ENCODE data around the gene PCDH9. TPM values are rescaled to one million over a fixed set of nuclear protein-coding genes. Genes with fewer than 3 reads are reported as not detected.

The PCDH9 gene
- total RNA-seq, 1 experiment from 2014 or later = 5.8 TPM

- H3K4me1 ChIP-seq (ENCODE audit: insufficient read depth, low read length, poor library complexity, severe bottlenecking) = no peaks in the 10 kb centered on the region
- CTCF ChIA-PET = interaction anchor here (0.7 kb wide), 1 partner anchor 606 kb away, joined by 3 read pairs; no protein-coding TSS in a partner anchor
- BruUV-seq (replicated peaks) = no TSS peak
- H3K27ac ChIP-seq (ENCODE audit: low read depth, low read length, poor library complexity, severe bottlenecking) = no peak overlapping the region
- H3K4me3 ChIP-seq (ENCODE audit: low read depth, low read length, poor library complexity, severe bottlenecking) = no peak overlapping the region
- no peaks in the 10 kb centered on the region for H3K36me3 ChIP-seq (ENCODE audit: insufficient read depth, low read length, poor library complexity, severe bottlenecking)
- no peak for TF ChIP-seq CTCF (conservative IDR thresholded peaks at IDR 0.05; ENCODE audit: low read depth, low read length)
- no peak for TF ChIP-seq EZH2 (IDR thresholded peaks at IDR 0.05; ENCODE audit: borderline replicate concordance, low read depth, low read length, poor library complexity, severe bottlenecking)
- DNase-seq (ENCODE audit: low spot score) = no peak
- no peaks in the 10 kb centered on the region for H3K9me3 ChIP-seq (ENCODE audit: low read depth, low read length, poor library complexity, severe bottlenecking)
- POLR2A ChIA-PET (ENCODE audit: low non-redundant PET) = no interaction called here
- H3K27me3 ChIP-seq (replicated peaks; ENCODE audit: insufficient read depth, low read depth, low read length, poor library complexity) = no peaks in the 10 kb centered on the region
- intact Hi-C loops (cut with micrococcal nuclease; ENCODE audit: unreplicated experiment) = loop anchor here (5.0 kb wide), 1 partner anchor 605 kb away; no protein-coding TSS in a partner anchor
Measured at GRCh38 chr13:66617786-66618185, 612.4 kb downstream of the PCDH9 start.

GRCh38 chr13:66612983-66613382 is 617.2 kb downstream of the PCDH9 start:
- H3K4me3 ChIP-seq (ENCODE audit: low read depth, low read length, poor library complexity, severe bottlenecking) = no peak overlapping the region
- no peaks in the 10 kb centered on the region for H3K9me3 ChIP-seq (ENCODE audit: low read depth, low read length, poor library complexity, severe bottlenecking)
- no TSS peak for BruUV-seq (replicated peaks)
- TF ChIP-seq CTCF (conservative IDR thresholded peaks at IDR 0.05; ENCODE audit: low read depth, low read length) (no peak), EZH2 (IDR thresholded peaks at IDR 0.05; ENCODE audit: borderline replicate concordance, low read depth, low read length, poor library complexity, severe bottlenecking) (no peak)
- DNase-seq (ENCODE audit: low spot score) = no peak
- intact Hi-C loops (cut with micrococcal nuclease; ENCODE audit: unreplicated experiment) = no loop called here
- ChIA-PET POLR2A (ENCODE audit: low non-redundant PET) (no interaction called here), CTCF (no interaction called here)
- no peaks in the 10 kb centered on the region for H3K36me3 ChIP-seq (ENCODE audit: insufficient read depth, low read length, poor library complexity, severe bottlenecking)
- H3K4me1 ChIP-seq (ENCODE audit: insufficient read depth, low read length, poor library complexity, severe bottlenecking) = no peaks in the 10 kb centered on the region
- no peak overlapping the region for H3K27ac ChIP-seq (ENCODE audit: low read depth, low read length, poor library complexity, severe bottlenecking)
- H3K27me3 ChIP-seq (replicated peaks; ENCODE audit: insufficient read depth, low read depth, low read length, poor library complexity) = no peaks in the 10 kb centered on the region

GRCh38 chr13:66586489-66586888 is 643.6 kb downstream of the PCDH9 start:
- Histone ChIP-seq H3K36me3 (ENCODE audit: insufficient read depth, low read length, poor library complexity, severe bottlenecking) (no peaks in the 10 kb centered on the region), H3K9me3 (ENCODE audit: low read depth, low read length, poor library complexity, severe bottlenecking) (no peaks in the 10 kb centered on the region), H3K27ac (ENCODE audit: low read depth, low read length, poor library complexity, severe bottlenecking) (no peak overlapping the region), H3K4me3 (ENCODE audit: low read depth, low read length, poor library complexity, severe bottlenecking) (no peak overlapping the region), H3K27me3 (replicated peaks; ENCODE audit: insufficient read depth, low read depth, low read length, poor library complexity) (no peaks in the 10 kb centered on the region), H3K4me1 (ENCODE audit: insufficient read depth, low read length, poor library complexity, severe bottlenecking) (no peaks in the 10 kb centered on the region)
- BruUV-seq (replicated peaks) = no TSS peak
- intact Hi-C loops (cut with micrococcal nuclease; ENCODE audit: unreplicated experiment) = no loop called here
- ChIA-PET CTCF (no interaction called here), POLR2A (ENCODE audit: low non-redundant PET) (no interaction called here)
- DNase-seq (ENCODE audit: low spot score) = no peak
- TF ChIP-seq CTCF (conservative IDR thresholded peaks at IDR 0.05; ENCODE audit: low read depth, low read length) (no peak), EZH2 (IDR thresholded peaks at IDR 0.05; ENCODE audit: borderline replicate concordance, low read depth, low read length, poor library complexity, severe bottlenecking) (no peak)

All from A673 (cell line).